Ishikawa (cell line): ENCODE measurements around the gene KDM4B.

Experiments used
- CEBPB ChIP-seq: IDR thresholded peaks from 2 replicates; pipeline ENCODE4 v1.6.1; 2012
- CREB1 ChIP-seq: IDR thresholded peaks from 2 replicates; pipeline ENCODE4 v1.6.1; 2012; ENCODE audit warnings: low read depth
- EGR1 ChIP-seq: IDR thresholded peaks from 2 replicates; pipeline ENCODE4 v1.6.1; 2012
- EP300 ChIP-seq: IDR thresholded peaks from 2 replicates; pipeline ENCODE4 v1.6.1; 2012; ENCODE audit warnings: borderline replicate concordance
- FOXM1 ChIP-seq: IDR thresholded peaks from 2 replicates; pipeline ENCODE4 v1.6.1; 2012; ENCODE audit warnings: low read depth, borderline replicate concordance
- RAD21 ChIP-seq: IDR thresholded peaks from 2 replicates; pipeline ENCODE4 v1.6.1; 2012; ENCODE audit warnings: low read depth
- TAF1 ChIP-seq: IDR thresholded peaks from 2 replicates; pipeline ENCODE4 v1.6.1; 2012; ENCODE audit warnings: low read depth, mild to moderate bottlenecking
- TCF12 ChIP-seq: IDR thresholded peaks from 2 replicates; pipeline ENCODE4 v1.6.1; 2012; ENCODE audit warnings: low read depth
- TEAD4 ChIP-seq: IDR thresholded peaks from 2 replicates; pipeline ENCODE4 v1.6.1; 2012
- USF1 ChIP-seq: IDR thresholded peaks from 2 replicates; pipeline ENCODE4 v1.6.1; 2012
- YY1 ChIP-seq: IDR thresholded peaks from 2 replicates; pipeline ENCODE4 v1.6.1; 2012; ENCODE audit warnings: low read depth
- TF ChIP-seq, protein P1 (sequence below): IDR thresholded peaks from 2 replicates; pipeline ENCODE4 v1.6.1; 2012; ENCODE audit warnings: low read depth, mild to moderate bottlenecking
- TF ChIP-seq, protein P2 (sequence below): IDR thresholded peaks from 2 replicates; pipeline ENCODE4 v1.6.1; 2012

- TF ChIP-seq, protein P1, sequence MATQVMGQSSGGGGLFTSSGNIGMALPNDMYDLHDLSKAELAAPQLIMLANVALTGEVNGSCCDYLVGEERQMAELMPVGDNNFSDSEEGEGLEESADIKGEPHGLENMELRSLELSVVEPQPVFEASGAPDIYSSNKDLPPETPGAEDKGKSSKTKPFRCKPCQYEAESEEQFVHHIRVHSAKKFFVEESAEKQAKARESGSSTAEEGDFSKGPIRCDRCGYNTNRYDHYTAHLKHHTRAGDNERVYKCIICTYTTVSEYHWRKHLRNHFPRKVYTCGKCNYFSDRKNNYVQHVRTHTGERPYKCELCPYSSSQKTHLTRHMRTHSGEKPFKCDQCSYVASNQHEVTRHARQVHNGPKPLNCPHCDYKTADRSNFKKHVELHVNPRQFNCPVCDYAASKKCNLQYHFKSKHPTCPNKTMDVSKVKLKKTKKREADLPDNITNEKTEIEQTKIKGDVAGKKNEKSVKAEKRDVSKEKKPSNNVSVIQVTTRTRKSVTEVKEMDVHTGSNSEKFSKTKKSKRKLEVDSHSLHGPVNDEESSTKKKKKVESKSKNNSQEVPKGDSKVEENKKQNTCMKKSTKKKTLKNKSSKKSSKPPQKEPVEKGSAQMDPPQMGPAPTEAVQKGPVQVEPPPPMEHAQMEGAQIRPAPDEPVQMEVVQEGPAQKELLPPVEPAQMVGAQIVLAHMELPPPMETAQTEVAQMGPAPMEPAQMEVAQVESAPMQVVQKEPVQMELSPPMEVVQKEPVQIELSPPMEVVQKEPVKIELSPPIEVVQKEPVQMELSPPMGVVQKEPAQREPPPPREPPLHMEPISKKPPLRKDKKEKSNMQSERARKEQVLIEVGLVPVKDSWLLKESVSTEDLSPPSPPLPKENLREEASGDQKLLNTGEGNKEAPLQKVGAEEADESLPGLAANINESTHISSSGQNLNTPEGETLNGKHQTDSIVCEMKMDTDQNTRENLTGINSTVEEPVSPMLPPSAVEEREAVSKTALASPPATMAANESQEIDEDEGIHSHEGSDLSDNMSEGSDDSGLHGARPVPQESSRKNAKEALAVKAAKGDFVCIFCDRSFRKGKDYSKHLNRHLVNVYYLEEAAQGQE, result no peak
- no peak for TF ChIP-seq RAD21
- no peak for TF ChIP-seq FOXM1
- TF ChIP-seq TAF1, result no peak
- TF ChIP-seq EP300, result no peak
- TF ChIP-seq, protein P2, sequence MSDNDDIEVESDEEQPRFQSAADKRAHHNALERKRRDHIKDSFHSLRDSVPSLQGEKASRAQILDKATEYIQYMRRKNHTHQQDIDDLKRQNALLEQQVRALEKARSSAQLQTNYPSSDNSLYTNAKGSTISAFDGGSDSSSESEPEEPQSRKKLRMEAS, result no peak
- no peak for TF ChIP-seq CREB1
- no peak for TF ChIP-seq EGR1
- TF ChIP-seq TCF12, result no peak
- no peak for TF ChIP-seq TEAD4
- TF ChIP-seq USF1, result no peak
- no peak for TF ChIP-seq YY1
- TF ChIP-seq CEBPB, result no peak
Measured at GRCh38 chr19:5125797-5126497, 157.0 kb downstream of the KDM4B start.
